HG03378 (cell line): Measurements from ENCODE around the gene CIDEB.
A peak's percentile ranks its signal among the peaks of the same experiment; 100 is the strongest.

Experiments
- ATAC-seq: cut with Tn5 transposase; IDR thresholded peaks from one replicate; pipeline ENCODE4 v1.9.1; 2021; ENCODE audit warnings: mild to moderate bottlenecking, moderate library complexity; ENCODE audit not compliant: unreplicated experiment

The CIDEB gene

DNA sequence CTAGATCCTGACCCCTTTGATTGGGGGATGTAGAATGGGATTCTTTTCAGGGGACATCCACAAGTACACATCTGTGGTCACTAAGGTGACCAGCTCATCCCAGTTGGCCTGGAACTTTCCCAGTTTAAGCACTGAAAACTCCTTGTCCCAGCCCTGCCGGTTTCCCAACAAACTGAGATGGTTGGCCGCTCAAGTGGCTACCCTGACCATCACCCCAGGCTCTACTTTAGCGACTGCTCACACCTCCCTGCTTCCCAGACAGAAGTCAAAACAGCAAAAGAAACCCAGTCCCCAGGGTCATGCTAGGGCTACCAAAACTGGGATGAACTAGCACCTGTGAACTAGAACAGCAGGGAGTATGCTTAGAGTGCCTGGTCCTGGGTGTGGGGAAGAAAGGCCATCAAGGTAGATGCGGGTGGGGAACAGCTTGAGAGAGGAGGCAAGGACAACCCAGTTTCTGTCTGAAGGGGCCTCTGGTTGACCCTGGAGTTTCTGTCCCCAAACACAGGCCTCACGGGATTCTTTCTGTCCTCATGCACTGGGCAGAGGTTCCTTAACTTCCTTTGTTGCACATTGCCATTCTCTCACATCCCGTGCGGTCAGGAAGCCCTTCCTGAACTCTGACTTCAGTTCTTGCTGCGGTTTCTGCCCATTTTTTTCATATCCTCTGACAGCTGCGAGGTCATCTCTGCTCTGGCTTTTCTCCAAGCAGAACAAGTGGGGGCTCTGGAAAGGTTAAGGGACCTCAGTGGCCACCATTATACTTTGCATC lies 5.1 kb upstream of the CIDEB start:
- ATAC-seq = no peak

DNA sequence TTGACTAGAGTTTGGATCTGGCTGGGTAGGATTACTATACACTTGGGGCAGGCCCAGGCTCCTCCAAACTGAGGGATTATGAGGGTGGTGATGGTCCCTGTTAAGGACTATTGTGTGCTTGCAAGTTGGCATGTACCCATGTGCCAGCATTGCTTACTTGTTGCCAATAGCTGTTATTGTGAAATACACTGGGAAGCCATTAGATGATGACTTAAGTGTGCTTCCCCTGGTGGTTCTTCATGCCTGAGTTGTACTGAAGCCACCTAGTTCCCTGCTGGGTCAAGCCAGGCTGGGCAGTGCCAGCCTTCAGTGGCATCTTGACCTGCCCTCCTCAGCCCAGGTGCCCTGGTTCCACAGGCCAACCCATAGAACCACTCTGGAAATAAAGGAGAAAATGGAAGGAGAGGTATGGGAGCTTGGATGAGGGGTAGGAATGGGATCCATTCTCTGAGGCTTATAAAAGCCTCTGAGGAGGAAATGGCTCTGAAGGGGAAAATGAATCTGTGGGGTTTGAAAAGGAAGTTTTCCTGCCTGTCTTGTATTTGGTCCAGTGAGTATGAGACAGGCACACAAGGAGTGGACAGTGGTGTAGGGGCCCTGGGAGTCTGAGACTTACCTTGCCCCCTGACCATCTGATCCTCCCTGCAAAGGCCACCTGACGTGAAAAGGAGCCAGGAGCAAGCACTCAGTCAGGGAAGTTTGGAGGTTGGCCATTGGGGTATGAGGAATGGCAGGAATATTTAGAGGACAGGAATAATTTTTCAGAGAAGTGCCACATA lies 4.2 kb upstream of the CIDEB start:
- ATAC-seq = no peak

DNA sequence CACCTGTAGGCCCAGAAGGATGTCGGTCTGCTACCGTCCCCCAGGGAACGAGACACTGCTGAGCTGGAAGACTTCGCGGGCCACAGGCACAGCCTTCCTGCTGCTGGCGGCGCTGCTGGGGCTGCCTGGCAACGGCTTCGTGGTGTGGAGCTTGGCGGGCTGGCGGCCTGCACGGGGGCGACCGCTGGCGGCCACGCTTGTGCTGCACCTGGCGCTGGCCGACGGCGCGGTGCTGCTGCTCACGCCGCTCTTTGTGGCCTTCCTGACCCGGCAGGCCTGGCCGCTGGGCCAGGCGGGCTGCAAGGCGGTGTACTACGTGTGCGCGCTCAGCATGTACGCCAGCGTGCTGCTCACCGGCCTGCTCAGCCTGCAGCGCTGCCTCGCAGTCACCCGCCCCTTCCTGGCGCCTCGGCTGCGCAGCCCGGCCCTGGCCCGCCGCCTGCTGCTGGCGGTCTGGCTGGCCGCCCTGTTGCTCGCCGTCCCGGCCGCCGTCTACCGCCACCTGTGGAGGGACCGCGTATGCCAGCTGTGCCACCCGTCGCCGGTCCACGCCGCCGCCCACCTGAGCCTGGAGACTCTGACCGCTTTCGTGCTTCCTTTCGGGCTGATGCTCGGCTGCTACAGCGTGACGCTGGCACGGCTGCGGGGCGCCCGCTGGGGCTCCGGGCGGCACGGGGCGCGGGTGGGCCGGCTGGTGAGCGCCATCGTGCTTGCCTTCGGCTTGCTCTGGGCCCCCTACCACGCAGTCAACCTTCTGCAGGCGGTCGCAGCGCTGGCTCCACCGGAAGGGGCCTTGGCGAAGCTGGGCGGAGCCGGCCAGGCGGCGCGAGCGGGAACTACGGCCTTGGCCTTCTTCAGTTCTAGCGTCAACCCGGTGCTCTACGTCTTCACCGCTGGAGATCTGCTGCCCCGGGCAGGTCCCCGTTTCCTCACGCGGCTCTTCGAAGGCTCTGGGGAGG lies 3.1 kb upstream of the CIDEB start, which contains the start of gene LTB4R:
Gene LTB4R (plus strand): TSS at position 857 of the 959 bp plus-strand sequence. CDS start 4,150 bp downstream, outside the sequence.
- peak; percentile 63 for ATAC-seq

DNA sequence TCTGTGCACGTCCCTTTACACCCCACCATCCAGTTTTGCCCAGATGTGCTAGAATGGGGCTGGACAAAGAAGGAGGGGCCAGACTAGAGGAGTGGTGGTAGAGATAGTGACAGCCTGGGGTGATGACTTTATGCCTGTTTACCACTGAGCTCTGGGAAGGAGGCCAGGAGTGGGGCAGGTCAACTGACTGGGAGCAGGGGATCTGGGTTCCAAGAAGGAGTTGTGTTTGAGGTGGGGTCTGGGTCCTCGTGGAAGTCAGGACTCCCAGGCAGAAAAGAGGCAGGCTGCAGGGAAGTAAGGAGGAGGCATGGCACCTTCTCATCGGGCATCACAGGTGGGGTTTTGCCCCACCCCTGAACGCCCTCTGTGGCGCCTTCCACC lies 2.5 kb upstream of the CIDEB start:
- no peak for ATAC-seq

DNA sequence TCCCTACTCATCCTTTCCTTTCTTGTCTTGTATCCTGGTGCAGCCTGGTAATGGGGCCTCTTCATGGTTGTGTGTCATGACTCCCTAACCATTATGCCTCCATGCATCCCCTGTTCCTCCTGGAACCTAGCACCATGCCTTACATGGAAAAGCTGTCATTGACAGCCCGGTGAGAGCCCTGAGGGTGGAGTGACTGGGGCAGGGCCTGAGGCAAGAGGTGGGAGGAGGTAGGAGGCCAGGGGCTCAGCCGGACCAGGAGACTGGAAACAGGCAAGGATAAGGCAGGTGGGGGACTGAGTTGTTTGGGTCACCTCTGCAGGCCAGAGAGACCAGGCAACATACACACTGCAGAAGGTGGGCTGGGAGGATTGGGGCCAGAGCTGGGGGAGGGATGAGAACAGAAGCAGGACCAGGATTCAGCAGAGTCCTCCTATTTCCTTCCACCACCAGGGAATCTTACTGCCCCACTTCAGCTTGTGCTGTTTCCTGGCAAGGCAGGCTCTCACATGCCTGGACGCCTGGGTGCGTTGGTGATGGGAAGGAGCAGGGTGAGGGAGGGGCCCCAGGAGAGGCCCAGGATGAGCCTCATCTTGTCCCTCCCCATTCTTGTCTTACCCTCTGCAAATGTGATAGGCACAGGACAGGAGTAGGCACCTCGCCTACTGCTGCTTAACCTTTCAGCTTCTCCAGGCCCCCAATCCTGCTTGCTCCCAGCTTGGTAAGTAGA lies 1.9 kb upstream of the CIDEB start, which contains the start of gene LTB4R2:
Gene LTB4R2 (plus strand): TSS at position 603 of the 727 bp plus-strand sequence. CDS start 525 bp downstream, outside the sequence.
- ATAC-seq = no peak

DNA sequence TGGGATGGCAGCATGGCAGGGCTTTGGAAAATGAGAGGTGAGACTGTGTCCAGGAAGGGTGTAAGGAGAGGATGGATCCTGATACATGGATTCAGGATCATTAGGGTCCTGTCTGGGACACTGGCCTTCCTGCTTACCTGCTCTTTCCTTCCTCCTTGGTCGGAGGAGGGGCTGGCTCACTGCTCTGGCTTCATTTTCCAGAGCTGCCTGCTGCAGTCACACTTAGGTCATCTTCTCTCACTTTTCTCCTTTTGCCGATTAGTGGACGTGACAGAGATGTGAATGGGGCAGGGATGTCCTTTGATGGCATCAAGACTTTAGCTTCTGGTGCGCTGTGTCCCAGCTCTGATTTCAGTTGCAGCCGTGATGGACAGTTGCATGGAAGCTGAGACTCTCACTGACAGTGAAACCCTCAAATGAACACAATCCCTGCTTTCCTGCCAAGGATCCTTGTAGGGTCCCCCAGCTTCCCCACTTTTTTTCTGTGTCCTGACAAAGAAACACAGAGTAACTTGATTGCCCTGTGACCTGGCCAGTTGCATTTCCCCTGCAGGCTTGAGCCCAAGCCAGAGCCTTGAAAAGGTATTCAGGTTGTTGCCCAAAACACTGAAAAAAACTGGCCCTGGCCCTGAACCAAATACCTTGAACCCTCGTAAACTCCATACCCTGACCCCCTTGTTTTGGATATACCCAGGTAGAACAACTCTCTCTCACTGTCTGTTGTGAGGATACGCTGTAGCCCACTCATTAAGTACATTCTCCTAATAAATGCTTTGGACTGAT lies 756 bp upstream of the CIDEB start:
- ATAC-seq = no peak

DNA sequence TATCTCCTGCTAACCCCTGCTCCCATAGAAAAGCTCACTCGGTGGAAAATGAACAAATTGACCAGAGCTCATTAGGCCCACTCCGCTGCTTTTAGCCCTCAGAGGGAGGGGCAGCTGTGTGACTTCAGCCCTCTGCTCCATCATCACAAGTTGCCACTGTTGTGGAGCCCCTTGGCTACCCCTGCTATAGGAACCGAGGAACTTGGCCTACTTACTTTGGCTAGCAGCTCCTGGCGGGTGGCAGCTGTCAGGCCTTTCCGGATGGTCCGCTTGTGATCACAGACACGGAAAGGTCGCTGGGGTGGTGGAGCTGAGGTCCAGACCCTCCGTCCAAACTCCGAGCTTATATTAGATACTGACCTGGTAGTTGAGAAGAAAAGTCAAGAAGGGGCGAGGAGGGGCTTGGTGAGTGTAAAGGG lies 612 bp downstream of the CIDEB start:
- ATAC-seq = no peak

DNA sequence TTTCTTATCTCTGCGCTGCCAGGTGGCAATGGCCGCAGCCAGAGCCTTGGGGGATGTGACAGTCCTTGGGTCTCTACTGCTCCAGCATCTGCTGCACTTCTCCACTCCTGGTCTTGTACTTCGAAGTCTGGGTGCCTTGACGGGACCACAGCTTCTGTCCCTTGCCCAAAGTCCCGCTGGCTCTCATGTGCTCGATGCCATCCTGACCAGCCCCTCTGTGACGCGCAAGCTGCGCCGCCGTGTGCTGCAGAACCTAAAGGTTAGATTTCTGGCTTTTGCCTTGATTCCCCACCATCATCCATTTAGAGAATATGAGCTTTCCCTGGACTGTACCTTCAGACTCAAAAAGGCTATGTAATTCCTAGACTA lies 3.8 kb downstream of the CIDEB start:
- ATAC-seq = no peak

DNA sequence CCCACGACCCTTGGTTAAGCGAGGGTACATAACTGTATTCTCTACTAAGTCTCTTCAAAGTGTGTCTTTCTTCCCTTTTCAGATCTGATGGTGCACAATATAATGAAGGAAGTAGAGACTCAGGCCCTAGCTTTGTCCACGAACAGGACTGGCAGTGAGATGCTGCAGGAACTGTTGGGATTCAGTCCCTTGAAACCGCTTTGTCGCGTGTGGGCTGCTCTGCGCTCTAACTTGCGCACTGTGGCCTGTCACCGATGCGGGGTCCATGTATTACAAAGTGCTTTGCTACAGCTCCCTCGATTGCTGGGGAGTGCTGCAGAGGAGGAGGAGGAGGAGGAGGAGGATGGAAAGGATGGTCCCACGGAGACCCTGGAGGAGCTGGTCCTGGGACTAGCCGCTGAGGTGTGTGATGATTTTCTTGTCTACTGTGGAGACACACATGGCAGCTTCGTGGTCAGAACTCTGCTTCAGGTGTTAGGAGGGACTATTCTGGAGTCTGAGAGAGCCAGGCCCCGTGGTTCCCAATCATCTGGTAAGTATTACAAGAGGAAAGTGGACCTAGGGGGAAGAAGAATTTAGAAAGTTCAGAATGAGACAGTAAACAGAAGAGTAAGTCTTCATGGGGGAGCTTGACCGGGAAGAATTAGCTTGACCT lies 7.3 kb downstream of the CIDEB start:
- ATAC-seq = no peak

DNA sequence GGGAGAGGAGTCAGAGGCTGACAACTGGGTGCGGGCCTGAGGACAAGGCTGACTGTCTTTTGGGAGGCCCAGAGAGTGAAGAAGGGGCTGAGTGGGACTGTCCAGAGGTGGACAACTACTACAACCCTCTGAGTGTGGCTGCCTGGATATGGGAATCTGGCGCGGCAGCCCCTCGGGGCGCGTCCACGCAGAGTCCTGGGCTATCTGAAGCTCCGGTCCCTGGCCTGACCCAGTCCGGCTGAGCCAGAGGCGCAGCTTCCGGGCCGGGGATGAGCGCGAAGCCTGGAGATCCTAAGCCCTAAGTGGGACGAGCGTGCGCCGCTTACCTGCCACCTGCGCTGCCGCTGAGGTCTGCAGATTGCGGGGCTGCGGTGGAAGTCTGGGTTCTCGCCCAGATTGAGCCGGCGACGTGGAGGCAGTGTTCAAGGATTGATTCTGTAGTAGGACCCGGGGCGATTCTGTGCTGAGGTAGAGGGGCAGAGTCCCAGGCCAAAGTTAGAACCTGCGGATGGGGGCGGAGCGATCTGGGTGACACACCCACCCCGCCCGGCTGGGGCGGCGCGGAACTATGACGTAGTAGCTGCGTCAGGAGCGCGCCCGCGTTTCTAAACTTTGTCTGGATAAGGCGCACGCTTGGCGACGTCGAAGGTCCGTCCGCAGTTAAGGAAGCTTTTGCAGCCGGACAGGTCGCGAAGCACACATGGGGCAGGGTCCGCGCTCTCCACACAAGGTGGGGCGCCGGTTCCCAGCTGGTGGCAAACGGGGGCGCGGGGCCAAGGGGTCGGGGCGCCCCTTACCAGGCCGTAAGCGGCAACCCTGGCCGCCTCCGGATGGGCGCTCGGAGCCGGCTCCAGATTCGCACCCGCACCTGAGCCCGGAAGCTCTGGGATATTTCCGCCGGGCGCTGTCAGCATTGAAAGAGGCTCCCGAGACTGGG lies 8.3 kb downstream of the CIDEB start, which contains the start of the genes DHRS1 and NOP9:
Gene DHRS1 (minus strand): TSS at position 526 of the 937 bp plus-strand sequence. CDS start 674 bp downstream, outside the sequence.
Gene NOP9 (plus strand): TSS at position 596 of the 937 bp plus-strand sequence. CDS start 105 bp downstream, at position 701.
- ATAC-seq = peak; percentile 63

DNA sequence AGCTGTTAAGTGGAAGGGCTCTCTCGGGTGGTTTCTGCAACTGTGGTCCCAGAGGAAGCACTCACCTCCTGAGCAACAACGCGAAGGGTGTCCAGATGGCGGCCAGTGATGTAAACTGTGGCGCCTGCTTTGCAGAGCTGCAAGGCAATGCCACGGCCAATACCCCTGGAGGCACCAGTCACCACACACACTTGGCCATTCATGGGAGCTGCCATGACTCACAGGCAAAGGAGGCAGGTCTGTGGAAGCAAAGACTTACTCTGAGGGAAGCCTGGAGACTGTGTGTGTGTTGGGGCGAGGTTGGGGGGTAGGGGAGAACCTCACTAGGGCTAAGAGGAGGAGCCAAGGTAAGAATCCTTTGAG lies 8.9 kb downstream of the CIDEB start:
- no peak for ATAC-seq

DNA sequence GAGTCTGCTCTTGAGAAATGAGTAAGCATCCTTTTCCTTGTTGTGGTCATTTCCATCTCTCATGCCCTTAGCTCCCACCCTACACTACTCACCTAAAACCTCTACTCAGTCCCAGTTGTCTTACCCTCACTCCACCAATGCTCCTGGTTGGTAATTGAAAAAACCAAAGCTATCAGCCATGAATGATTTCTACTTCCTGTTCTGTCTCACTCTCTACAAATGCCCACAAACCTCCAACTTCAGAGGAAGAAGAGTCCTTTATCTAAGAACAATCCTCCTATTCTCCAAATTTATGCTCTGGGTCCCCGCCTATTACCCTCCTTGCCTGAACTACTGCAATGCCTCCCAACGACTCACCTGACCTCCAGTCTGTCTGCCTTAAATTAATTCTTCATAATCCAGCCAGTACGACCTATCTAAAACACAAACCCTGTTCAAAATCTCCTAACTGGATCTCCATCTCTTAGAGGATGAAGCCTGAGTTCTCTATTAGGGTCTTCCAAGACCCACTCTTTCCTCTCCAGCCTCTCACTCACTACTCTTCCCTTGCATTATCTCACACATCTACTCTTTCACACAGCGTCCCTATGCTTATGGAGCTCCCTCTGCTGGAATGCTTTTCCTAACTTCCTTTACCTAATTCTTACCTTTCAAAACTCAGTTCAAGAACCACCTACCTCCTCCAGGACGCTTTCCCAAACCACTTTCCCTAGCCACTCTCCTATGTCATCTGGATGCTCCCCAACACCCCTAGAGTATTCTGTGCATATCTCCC lies 10.4 kb downstream of the CIDEB start:
- peak; percentile 19 for ATAC-seq

DNA sequence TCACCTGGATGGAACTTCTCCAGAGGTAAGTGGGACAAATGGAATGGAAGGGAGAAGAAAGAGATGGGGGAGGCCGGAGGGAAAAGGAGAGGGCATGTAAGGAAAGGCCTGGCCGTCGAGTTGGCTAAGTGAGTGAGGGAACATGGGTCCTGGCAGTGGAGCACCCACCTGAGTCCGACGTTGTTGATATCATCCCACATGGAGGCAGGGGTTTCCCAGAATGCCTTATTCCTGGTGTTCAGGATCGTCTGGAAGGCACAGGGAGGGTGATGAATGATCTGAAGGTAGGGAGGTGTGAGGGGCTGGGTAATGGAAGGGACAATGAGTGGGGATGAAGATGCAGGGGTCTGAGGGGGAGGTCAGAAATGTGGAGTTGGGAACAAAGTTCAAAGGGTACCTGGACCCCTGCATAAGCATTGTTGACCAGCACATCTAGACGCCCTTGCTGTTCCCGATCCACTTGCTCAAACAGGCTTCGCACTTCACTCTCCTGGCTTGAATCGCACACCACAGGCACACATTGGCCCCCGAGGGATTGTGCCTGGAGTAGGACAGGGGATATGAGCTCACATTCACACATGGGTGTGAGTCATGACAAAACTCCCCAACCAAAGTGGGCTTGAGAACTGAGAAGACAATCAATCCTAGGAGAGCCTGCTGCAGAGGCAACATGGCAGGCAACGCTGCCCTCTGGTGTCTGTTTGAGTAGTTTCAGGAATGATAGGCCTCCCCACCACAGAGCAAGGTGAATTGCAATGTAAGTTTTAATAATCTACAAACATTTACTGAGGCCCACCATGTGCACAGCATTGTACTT lies 11.2 kb downstream of the CIDEB start:
- peak; percentile 59 for ATAC-seq

DNA sequence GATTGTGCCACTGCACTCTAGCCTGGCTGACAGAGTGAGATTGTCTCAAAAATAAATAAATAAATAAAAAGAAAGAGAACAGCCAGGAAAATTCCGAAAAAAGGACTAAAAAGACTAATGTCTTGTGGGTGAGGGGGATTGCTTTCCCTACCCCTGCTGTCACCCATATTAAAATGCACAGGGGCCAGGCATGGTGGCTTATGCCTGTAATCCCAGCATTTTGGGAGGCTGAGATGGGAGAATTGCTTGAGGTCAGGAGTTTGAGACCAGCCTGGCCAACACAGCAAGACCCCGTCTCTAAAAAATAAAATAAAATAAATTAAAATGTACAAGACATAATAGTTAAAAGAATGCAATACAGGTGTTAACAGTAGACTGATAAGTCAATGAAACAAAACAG lies 14.3 kb downstream of the CIDEB start:
- no peak for ATAC-seq

DNA sequence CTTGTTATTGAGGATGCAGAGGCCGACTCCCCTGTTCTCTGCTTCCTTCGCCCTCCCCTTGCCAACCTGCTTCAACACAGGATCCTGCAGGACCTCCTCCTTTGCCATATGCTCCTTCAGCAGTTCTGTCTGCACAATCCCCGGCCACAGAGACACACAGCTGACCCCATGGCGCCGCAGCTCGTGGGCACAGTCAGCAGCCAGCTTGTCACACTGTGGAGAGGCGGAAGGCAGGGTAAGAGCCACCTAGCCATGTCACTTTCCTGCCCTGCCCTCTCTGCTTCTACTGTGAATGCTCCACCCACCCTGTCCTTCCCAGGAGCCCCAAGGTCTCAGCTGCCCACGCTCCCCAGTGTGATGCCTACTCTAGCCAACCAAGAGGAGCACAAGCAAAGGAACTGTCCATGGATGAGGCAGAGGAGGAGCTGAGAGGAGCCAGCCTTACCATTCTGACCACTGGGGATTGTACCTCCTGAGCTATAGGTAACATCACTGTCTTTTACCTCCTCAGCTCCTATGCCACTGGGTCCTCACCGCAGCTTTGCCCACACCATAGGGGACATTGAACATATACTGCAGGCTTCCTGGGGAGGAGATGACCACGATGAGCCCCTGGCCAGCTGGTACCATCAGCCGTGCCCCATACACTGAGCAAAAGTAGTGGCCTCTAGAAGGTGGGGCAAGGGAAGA lies 15.5 kb downstream of the CIDEB start:
- no peak for ATAC-seq
